NCI-H526 (cell line): ENCODE data around the gene VAT1L.

ENCODE experiments used
- DNase-seq, 2 experiments: peaks; one replicate each; lab custom pipeline; 2025; lab: John Stamatoyannopoulos, UW

VAT1L gene

DNA sequence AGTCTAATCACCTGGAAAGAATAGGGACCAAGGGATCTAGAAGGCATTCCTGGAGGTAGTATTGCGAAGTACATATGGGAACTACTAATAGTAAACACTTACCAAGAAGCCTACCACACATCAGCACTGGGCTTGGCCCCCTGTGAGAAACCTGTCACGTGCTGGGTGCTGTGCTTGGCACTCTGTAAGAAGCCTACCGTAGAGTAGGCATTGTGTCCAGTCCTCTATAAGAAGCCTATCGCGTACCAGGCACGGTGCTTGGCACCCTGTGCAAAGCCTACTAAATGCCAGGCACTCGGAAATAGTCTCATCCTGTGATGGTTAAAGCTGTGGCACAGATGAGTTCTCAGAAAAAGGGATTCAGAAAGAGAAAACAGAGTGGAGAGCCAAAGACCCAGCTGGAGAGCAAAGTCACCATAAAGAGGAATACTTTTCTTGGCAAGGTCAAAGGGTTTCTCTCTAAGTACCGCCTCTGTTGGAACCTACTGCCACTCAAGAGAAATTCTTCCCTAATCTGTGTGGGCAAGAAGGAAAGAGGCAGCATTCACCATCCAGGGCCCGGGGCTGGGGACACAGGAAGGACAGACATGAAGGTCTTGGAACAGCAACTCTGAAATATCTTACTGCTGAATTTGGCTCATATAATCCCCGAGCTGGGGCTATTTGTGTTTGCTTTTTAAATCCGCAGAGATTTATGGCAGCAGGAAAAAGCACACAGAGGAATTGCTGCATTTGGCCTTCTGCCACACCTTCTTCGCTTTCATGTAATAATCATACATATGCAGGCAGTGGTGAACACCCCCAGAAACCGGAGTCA is 81.8 kb downstream of the VAT1L start:
- no peak for DNase-seq

DNA sequence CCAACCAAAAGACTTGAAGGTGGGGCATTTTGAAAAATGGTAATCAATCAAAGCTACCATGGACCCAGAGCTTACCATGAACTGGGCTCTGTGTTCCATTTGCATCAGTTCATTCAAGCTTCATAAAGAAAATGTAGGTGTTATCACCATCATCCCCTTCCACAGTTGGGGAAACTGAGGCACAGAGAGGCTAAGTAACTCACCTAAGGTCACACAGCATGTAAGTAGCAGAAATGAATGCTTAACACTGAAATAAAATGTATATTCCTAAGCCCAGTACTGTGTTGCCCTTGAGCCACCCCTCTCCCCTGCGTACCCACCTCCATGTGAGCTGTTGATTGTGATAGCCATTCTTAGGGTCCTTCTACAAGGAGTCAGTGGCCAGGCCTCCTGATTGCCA is 83.6 kb downstream of the VAT1L start:
- DNase-seq: no peak

DNA sequence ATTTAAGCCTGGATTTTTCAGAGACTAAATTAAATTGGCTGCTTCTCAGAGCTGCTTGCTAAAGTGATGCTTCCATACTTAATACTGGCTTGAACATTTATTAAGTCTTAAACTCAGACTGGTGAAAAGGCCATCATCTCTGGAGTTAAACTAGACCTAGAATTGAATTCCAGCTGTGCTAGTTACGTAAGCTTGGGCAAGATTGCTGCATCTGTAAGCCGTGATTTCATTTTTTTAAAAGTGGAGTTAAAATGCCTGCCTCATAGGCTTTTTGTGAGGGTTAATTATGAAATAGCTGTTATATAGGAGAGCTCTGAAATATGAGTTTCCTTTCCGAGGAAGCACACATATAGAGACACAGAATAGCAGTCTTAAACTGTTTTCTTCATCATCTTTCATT is 84.7 kb downstream of the VAT1L start:
- DNase-seq: no peak

DNA sequence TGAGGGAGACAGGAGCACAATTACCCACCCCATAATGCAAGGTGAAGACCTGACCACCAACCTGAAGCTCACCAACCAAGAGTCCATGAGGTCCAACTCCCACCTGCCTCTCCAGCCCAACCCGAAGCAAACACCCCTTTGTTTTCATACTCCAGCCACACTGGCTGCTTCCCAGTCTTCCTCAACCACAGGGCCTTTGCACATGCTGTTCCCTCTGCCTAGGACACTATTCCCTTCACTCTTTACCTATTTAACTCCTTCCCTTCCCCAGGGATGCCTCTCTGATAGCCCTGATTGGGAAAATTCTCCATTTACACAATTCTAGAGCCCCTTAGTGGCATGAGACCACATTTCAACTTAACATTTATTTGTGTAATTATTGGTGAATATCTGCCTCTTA is 86.0 kb downstream of the VAT1L start:
- no peak for DNase-seq

DNA sequence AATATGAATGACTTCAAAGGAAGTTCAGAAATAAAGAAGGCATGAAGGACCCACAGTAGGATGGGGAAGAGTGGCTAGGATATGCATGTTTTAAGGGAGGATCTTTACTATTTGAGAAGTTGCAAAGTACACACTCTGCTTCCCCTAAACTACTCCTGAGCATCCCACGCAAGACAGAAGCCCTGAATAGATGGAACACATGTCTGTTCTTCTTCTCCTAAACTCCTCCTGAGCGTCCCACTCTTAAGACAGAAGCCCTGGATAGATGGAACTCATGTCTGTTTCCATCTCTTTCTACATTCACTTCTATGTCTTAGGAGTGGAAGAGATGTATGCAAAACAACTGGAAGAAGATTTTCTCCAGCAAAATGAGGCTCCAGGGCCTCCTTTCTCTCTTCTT is 88.4 kb downstream of the VAT1L start:
- no peak for DNase-seq

DNA sequence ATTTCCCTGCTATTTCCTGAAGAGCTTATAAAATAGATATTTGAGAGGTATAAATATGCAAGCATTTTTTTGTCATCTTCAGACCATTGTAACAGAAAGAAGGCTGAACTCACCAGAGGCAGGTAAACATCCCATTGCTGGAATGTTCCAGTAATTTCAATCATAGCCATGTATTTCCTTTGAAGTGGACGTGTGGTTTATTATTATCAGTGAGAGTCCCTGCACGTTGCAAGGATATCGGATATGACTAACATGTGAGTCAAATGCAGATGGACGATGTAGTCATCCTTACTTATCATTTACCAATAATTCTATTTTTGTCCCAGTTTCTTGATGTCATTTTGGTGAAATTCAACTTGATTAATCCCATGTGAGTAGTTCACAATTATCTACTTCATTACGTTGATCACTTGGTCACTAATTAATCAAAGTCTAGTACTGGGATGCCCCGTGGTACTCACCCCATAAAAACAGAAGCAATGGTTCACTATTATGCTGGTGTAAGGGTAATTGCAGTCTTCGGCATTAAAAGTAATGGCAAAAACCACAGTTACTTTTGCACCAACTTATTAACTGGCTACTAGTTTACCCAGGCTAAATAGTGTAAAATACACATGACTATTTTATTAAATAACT is 89.5 kb downstream of the VAT1L start:
- DNase-seq: no peak

DNA sequence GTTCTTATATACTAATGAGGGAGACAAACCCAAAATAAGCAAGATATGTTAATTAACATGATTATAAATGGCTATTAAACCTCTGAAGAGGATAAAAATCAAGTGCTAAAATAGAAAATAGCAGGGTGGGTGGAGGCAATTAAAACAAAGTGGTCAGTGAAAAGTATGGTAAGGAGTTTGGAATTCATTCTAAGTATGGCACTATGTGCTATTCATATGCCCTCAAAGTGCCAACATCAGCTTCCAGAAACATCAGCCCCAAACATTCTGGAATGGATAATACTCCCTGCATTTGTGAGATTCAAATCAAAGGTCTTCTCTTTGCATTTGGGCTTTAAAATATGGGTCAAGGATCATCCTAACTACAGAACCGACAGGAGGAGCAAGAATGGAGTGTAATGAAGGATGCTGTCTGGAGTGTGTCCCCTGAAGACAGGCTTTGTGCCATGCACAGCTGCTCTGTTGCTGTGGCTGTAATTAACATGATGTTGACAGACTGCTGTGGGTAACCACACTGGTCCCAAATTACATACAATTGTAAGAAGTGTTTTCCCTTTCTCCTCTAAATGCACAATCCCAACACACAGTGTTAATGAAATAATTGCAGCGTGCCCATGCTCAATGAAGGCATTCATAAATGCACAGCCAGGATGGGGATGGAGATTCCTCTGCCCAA is 93.1 kb downstream of the VAT1L start:
- no peak for DNase-seq

DNA sequence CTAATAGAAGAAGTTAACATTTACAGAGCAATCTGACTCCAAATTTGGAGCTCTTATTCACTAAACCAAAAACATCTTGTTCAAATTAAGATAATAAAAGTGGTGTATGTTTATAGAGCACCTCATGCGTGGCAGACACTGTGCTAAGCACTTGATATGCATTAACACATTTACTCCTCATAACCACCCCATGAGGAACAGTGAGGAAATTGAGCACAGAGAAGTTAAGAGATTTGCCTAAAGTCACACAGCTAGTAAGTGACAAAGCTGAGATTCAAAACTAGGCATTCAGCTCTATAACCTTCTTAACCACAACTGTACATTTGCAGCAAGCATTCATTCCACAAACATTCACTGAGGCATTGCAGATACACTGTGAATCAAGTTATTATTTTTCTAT is 94.0 kb downstream of the VAT1L start:
- DNase-seq: no peak

DNA sequence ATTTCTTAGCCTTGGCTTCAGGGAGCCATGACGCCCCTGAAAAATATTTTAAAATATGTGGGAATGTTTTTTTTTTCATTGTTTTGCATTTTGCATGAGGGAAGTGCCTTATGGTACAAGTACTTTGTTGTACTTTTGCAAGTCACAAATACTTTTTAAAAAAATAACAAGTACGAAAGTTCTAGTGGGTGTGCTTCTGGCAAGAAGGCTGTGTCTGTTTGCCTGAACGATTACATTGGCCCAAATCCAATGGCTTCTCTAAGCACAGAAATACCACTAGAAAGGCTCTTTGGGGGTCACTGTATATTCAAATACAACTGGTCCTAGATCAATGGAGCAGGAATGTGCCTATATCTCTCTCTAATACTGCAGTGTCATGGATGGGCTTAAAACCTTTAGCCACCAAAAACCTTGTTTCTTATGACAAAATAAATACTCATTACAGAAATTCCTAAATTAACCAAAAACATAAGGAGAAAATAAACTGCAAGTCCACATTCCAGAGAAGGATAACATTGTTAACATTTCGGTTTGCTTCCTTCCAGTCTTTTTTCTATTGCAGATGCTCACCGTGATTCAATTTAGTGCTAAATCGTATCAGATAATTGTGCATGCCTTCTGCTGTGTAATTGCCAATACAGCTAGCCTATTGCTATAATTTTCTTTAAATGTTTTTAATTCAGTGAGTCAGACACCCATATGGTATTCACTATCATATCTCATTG is 97.4 kb downstream of the VAT1L start:
- no peak for DNase-seq

DNA sequence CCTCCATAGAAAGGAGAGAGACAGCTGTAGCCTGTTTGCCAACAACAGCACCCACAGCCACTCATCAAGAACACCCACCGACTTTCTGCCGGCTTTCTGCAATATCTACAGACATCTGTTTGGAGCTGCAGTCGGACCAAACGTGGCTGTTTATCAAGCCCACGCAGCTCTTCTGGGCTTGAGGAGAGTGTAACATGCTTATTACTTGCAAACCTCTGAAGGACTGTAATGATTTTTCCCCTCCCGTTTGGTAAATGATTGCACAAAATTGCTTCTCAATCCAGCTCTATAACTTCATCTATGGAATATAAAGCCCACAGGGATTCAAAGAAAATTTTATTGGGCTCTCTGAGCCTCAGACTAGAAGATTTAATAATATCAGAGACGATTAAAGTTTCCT is 100.5 kb downstream of the VAT1L start:
- no peak for DNase-seq

DNA sequence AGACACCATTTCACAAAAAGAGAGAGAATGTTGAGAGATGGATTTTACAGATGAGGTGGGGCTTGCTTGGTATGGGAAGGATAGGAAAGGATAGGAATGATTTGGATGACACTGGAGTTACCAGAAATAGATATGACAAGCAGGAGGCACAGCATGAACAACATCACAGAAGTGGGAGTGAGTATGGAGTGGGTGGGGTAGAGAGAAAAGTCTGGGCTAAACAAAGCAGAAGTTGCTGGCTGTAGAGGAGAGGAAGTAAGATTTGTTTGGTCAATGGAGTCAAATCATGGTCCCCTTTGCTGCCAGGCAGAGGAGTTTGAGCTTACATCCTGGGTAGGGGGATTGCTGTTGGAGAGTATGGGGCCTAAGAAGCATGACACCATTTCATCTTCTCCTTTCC is 101.7 kb downstream of the VAT1L start:
- DNase-seq: no peak

DNA sequence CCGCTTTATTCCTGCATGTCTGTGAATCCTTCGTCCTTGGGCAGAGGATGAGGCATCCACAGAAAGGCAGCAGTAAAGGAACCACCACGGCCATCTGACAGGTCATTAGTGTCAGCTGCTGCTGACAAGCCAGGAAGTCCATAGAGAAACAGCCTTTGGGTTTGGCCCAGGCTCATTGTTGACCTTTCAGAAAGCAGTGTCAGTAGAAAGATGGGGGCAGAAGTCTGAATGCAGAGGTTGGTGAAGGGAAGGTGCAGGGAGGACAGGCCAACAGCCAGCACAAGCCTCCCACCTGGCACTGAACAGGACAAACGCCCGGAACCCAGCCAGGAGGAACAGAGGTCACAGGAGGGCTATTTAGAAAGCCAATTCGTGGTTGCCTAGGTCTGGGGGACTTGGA is 105.8 kb downstream of the VAT1L start:
- DNase-seq: no peak

DNA sequence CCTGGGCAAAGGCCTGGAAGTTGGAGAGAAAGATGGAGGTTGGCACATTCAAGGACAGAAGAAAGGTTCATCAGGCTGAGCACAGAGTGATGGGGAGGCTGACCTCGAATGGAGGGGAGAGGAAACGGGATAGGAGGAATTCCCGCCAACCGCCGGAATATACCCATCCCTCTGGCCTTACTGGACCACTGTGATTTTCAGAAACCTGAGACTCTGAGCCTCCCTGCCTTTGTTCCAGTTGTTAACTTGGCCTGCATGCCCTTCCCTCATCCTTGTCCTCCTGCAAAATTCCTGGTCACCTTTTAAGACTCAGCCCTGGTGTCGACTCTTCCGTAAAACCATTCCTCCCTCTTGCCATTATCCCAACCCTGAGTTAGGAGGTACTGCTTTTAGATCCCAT is 107.6 kb downstream of the VAT1L start:
- DNase-seq: no peak

DNA sequence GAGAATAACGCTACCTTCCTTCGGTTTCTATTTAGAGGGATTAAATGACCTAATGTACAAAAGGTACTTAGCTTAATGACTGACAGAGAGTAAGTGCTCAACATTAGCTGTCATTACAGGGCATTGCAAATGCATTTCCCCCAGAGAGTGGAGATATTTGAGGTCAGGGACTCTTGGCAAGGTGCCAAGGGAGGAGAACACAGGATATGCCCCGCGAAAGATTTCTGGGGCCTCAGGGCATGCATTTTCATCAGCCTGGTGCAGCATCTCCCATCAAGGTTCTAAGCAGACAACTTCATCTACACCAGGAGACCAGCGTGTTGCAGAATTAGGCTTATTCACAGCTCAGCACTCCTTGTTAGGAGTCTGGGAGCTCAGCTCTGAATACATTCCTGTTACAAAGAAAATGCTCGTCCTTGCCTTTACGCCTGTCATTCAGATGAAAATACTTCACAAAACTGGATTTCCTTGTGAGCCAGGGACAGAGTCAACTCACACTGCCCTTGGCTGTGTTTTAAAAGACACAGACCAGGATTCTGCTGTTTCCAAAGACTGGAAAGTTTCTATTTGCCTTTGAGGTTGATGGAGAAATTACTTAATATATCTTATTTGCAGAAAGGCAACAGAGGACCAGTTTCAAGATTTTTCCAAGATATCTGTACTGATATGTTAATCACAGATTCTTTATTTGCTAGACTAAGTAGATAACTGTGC is 108.2 kb downstream of the VAT1L start:
- no peak for DNase-seq

DNA sequence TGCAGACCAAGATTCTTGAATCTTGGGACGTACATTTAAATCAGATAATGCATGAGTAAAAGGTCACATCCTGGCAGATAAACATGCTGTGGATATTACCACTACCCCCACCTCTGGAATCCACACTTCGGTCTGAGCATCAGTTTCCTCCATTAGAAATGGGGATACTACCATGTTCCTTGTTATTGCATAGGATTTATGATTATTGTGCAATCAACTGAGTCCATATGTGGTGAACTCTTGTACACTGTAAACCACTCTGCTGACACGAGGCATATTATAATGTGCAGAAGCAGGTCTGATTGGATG is 108.7 kb downstream of the VAT1L start:
- no peak for DNase-seq

DNA sequence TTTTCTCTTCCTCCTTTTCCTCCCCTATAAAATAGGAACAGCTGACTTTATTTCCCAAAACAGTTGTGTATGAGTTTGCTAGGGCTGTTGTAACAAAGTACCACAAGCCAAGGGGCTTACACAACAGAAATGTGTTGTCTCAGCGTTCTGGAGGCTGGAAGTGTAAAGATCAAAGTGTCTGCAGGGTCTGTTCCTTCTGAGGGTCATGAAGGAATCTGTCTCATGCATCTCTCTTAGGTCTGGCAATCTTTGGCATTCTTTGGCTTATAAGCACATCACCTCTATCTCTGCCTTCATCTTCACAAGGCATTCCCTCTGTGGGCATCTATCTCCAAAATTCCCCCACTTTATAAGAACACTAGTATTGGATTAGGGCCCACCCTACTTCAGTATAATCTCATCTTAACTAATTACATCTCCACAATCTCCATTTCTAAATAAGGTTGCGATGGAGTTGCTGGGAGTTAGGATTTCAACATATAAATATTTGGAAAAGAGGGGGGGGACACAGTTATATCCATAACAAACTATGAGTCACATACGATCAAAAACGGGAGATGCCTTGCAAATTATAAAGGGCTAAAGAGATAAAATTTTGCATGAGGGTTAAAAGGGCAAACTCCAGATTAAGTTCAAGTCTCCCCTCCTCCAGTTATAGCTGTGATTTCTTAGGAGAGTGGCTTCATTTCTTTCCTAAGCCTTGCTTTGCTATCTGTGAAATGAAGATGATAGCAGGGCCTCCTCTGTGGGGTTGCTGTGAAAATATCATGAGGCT is 109.7 kb downstream of the VAT1L start:
- no peak for DNase-seq

DNA sequence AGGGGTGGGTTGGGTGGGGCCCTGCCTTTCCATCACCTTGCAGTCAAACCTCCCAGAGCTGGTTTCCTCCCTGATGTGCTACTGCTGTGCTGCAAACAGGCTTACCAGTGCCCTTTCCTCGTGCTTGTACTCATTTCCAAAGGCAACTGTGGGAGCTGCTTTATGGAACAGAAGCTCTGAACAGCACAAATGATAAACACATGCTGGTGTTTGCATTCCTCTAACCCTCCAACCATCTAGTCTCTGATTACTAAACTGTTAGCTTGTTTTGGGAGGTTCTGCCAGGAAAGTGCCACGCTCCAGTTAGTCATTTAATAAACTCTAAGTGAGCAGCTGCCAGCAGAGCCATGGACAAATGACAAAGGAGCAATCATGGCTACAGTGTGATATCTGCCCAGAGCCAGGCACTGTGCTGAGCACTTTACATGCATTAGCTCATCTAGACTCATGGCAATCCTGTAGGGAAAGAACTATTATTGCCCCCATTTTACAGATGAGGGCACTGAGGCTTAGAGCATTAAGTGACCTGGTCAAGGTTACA is 110.4 kb downstream of the VAT1L start:
- no peak for DNase-seq

DNA sequence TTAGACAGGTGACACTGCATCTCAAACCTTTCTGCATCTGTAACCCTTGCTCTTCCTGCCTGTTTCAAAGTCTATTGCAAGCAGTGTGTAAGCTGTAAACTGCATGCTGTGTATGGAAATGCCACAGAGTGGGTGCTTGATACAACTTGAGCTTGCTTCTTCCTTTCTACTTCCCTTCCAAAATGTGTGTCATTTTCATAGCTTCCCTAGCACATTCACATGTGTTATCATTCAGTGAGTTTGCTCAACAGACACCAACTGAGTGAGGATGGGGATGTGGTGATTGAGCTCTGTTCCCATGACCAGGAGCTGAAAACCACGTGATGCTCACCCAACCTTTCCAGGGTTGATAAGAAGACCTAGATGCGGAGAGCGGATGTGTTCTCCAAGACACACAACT is 111.1 kb downstream of the VAT1L start:
- no peak for DNase-seq

DNA sequence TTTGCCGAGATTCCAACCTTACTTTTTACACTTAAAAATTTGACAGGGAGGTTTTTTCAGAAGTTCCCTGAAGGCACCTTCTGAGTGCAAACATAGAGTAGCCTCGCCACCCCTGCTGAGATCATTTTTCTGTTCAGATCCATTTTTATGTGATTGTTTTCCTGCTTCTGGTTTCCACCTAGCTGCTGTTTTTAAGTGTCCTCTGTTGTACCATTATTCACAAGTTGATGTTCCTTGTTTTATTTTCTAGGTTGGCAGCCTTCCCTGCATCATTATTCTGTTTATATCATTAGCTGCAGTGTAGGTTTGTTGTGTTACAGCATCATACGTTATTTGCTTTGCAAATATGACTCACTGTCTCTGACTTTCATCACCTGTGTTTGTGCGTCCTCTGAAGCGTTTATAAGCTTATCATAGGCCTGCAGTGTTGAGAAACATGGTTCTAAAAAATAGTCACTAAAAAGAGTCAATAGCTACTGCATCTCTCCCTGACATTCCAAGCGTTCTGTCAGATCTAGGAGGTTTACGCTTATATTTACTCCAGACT is 117.1 kb downstream of the VAT1L start:
- DNase-seq: peak; percentile 72 to 75

DNA sequence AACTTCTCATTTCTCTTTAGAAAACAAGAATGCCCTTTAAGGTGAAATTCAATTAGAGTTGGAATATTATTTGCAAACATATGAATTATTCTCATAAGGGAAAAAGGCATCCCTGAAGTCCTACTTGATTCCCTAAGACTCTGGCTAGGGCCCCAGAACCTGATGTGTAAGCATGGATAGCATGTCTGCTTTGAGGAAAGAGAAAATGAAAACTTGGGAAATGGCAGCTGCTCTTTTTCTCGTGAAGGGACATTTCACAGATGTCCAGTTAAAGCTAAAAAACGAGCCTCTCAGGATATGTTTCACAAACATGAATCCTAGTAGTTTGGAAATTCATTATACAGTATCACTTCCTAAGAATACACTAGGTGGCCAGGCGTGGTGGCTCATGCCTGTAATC is 121.7 kb downstream of the VAT1L start:
- no peak for DNase-seq

DNA sequence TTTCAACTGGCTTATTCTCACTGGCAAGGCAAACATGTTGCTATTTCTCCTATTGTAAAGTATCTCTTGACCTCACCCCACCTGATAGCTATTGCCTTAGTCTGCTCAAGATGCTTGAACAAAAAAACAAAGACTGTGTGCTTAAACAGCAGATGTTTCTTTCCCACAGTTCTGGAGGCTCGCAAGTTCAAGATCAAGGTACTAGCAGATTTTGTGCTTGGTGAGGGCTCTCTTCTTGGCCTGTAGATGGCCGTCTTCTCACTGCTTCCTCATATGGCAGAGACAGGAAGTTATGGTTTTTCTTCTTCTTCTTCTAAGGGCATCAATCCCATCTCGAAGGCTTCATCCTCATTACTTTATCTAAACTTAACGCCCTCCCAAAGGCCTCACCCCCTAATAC is 124.3 kb downstream of the VAT1L start:
- DNase-seq: no peak
